ENCODE data around the gene GFRA4. TPM values are rescaled to one million over a fixed set of nuclear protein-coding genes. Genes with fewer than 3 reads are reported as not detected.
A peak's percentile ranks its signal among the peaks of the same experiment; 100 is the strongest.

GFRA4 gene
- total RNA-seq, 1 experiment from 2014 or later = not detected

DNA sequence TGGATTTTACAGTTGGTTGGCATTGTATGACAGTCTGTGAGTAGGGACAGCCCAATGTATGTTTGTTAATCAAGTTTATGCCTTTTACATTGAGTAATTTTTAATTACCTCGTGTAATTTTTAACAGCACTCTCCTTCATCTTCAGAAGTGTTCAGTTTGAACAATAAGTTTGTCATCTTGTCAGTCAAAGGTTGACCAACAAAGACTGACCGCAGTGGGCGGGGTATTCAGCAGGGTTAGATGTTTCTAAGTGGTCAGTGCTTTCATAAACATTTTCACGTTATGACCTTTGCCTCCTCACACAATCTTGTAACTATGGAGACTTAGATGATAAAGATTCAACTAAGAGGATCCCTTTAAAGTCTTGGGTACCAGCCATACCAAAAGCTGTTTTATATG is 40.8 kb downstream of the GFRA4 start:
- H3K14ac ChIP-seq (ENCODE audit: insufficient read depth, low read length) = no peak overlapping the region
- H3K4ac ChIP-seq (ENCODE audit: low read depth, low read length) = no peak overlapping the region
- no peaks in the 10 kb centered on the region for H3K9me3 ChIP-seq (ENCODE audit: control insufficient read depth, low read depth, low read length)
- H3K23me2 ChIP-seq (ENCODE audit: insufficient read length, low read depth, low read length, poor library complexity, severe bottlenecking) = no peaks in the 10 kb centered on the region
- H2AFZ ChIP-seq (ENCODE audit: low read length) = no peak overlapping the region
- H3K4me2 ChIP-seq (ENCODE audit: insufficient read depth, insufficient read length, low read length) = no peak overlapping the region
- H3K4me1 ChIP-seq (ENCODE audit: insufficient read depth, low read length) = no peaks in the 10 kb centered on the region
- no peak overlapping the region for H3K56ac ChIP-seq (ENCODE audit: insufficient read length, low read depth, low read length)
- no peaks in the 10 kb centered on the region for H4K20me1 ChIP-seq (ENCODE audit: control insufficient read depth, insufficient read depth, insufficient read length)
- no peak overlapping the region for H2BK5ac ChIP-seq (ENCODE audit: insufficient read length, low read length)
- no peak overlapping the region for H4K5ac ChIP-seq (ENCODE audit: insufficient read length, low read depth, low read length)
- Mint-ChIP-seq H3K9me3 (no peaks in the 10 kb centered on the region), H3K4me1 (peaks cover 5 to 15% of the 10 kb centered on the region in 2 experiments), H3K27ac (peak overlapping the region in 1 of 3 experiments; percentile 25; a peak in 1 of 7 replicates), H3K4me3 (no peak overlapping the region), H3K27me3 (ENCODE audit: low read depth) (no peaks in the 10 kb centered on the region), H3K36me3 (ENCODE audit: insufficient read depth in 1 of 3, low read depth in 3 of 3) (no peaks in the 10 kb centered on the region)
- no peak overlapping the region for H3T11ph ChIP-seq (ENCODE audit: low read length)
- no CpG with 5 or more reads among the region's 4 CpGs for WGBS (ENCODE audit: extremely low coverage, insufficient read length, low lambda C conversion rate)
- H4K91ac ChIP-seq (ENCODE audit: insufficient read length, low read depth, low read length) = no peak overlapping the region
- no peak overlapping the region for H2BK120ac ChIP-seq (ENCODE audit: low read depth, low read length, poor library complexity, severe bottlenecking)
- no peak overlapping the region for H4K8ac ChIP-seq (replicated peaks; ENCODE audit: insufficient read length, low read depth, low read length)
- no peaks in the 10 kb centered on the region for H3K79me2 ChIP-seq (ENCODE audit: insufficient read depth, low read length)
- TF ChIP-seq, protein P1, sequence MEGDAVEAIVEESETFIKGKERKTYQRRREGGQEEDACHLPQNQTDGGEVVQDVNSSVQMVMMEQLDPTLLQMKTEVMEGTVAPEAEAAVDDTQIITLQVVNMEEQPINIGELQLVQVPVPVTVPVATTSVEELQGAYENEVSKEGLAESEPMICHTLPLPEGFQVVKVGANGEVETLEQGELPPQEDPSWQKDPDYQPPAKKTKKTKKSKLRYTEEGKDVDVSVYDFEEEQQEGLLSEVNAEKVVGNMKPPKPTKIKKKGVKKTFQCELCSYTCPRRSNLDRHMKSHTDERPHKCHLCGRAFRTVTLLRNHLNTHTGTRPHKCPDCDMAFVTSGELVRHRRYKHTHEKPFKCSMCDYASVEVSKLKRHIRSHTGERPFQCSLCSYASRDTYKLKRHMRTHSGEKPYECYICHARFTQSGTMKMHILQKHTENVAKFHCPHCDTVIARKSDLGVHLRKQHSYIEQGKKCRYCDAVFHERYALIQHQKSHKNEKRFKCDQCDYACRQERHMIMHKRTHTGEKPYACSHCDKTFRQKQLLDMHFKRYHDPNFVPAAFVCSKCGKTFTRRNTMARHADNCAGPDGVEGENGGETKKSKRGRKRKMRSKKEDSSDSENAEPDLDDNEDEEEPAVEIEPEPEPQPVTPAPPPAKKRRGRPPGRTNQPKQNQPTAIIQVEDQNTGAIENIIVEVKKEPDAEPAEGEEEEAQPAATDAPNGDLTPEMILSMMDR (conservative IDR thresholded peaks at IDR 0.05) = no peak
- no peaks in the 10 kb centered on the region for H3K27me3 ChIP-seq (ENCODE audit: insufficient read depth, low read length)
- H3K79me1 ChIP-seq (ENCODE audit: insufficient read depth, low read depth, low read length, poor library complexity, severe bottlenecking) = no peaks in the 10 kb centered on the region
- no peak overlapping the region for H3K9ac ChIP-seq (ENCODE audit: extremely low read depth, insufficient read length, low read length)
- H2BK20ac ChIP-seq (ENCODE audit: low read depth, low read length, poor library complexity, severe bottlenecking) = no peak overlapping the region
- DNase-seq = no peak
- H2AK5ac ChIP-seq (ENCODE audit: insufficient read length, low read length) = no peak overlapping the region
- no peak overlapping the region for H2BK15ac ChIP-seq (ENCODE audit: low read depth, low read length)
- H3K18ac ChIP-seq (ENCODE audit: insufficient read length, low read depth, low read length) = no peak overlapping the region
- H3K23ac ChIP-seq (ENCODE audit: insufficient read length, low read depth, low read length) = no peak overlapping the region
- no peak overlapping the region for H3K27ac ChIP-seq (ENCODE audit: insufficient read length, low read depth, low read length)
- no peak overlapping the region for H2BK12ac ChIP-seq (ENCODE audit: insufficient read length, low read depth, low read length)
